H1 (cell line): ENCODE measurements around the gene USH2A.

Source experiments
- BACH1 ChIP-seq: IDR thresholded peaks from 2 replicates; pipeline ENCODE4 v1.6.1; 2012; ENCODE audit warnings: low read length, improper control_type of control experiment
- CREB1 ChIP-seq: IDR thresholded peaks from 2 replicates; pipeline ENCODE4 v1.6.1; 2012; ENCODE audit warnings: inconsistent platforms
- EZH2 ChIP-seq: fragments of 200-600 bp; sonication (generic); IDR thresholded peaks from 2 replicates; pipeline ENCODE4 v1.7.1; 2012; ENCODE audit warnings: low read depth, mild to moderate bottlenecking, moderate library complexity, low read length, inconsistent platforms; ENCODE audit not compliant: severe bottlenecking
- RFX5 ChIP-seq: IDR thresholded peaks from 2 replicates; pipeline ENCODE4 v1.6.1; 2011; ENCODE audit warnings: low read depth, low read length, improper control_type of control experiment, borderline replicate concordance
- ZNF274 ChIP-seq: IDR thresholded peaks from 2 replicates; pipeline ENCODE4 v1.7.0; 2012; ENCODE audit warnings: low read length, borderline replicate concordance; ENCODE audit errors: extremely low read depth
- TF ChIP-seq, protein P1 (sequence below), 3 experiments: IDR thresholded peaks; 1 replicate in 2 of 3; 2 replicates in 1 of 3; pipeline versions ENCODE4 v1.5.1 to v1.6.1; 2011; ENCODE audit warnings: low read length in 3 of 3, mild to moderate bottlenecking in 3 of 3, inconsistent platforms in 2 of 3, low read depth in 1 of 3, moderate library complexity in 1 of 3; ENCODE audit not compliant: insufficient read depth in 1 of 3; ENCODE audit errors: control extremely low read depth in 1 of 3

DNA sequence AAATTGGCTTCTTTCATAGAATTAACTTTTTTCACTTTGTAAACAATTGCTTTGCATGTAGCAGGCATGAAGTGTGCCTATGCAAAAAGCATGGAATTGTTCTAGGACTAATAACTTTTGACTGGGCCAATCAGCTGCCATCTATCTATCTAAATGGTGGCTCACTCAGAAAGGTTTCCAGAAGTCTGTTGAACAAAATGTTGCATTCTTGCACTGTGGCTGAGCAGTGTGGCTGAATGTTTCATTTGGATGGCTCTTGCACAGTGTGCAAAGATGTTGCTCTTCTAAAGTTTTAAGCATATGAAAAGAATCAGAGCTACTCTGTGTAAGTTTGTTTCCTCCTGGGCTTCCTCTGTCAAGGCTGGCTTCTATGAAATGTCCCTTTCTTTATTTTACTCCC is 642.6 kb downstream of the USH2A start:
- TF ChIP-seq, protein P1, sequence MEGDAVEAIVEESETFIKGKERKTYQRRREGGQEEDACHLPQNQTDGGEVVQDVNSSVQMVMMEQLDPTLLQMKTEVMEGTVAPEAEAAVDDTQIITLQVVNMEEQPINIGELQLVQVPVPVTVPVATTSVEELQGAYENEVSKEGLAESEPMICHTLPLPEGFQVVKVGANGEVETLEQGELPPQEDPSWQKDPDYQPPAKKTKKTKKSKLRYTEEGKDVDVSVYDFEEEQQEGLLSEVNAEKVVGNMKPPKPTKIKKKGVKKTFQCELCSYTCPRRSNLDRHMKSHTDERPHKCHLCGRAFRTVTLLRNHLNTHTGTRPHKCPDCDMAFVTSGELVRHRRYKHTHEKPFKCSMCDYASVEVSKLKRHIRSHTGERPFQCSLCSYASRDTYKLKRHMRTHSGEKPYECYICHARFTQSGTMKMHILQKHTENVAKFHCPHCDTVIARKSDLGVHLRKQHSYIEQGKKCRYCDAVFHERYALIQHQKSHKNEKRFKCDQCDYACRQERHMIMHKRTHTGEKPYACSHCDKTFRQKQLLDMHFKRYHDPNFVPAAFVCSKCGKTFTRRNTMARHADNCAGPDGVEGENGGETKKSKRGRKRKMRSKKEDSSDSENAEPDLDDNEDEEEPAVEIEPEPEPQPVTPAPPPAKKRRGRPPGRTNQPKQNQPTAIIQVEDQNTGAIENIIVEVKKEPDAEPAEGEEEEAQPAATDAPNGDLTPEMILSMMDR (IDR thresholded peaks at IDR 0.05; ENCODE audit: control extremely low read depth in 1 of 3, insufficient read depth in 1 of 3, low read depth in 1 of 3, low read length in 3 of 3) = no peak
- TF ChIP-seq EZH2 (no peak), BACH1 (no peak), RFX5 (no peak), CREB1 (no peak), ZNF274 (no peak)
